ENCODE data around the gene DOLPP1. TPM values are rescaled to one million over a fixed set of nuclear protein-coding genes. Genes with fewer than 3 reads are reported as not detected.
"Not testable (repeated sequence)": the region's sequence is repeated elsewhere in the genome, so short reads cannot be mapped to it uniquely, and the experiment has no call there.

DOLPP1 gene
- total and polyA plus RNA-seq, 7 experiments from 2014 or later: 5.7 to 17.1 (median 11.9) TPM

DNA sequence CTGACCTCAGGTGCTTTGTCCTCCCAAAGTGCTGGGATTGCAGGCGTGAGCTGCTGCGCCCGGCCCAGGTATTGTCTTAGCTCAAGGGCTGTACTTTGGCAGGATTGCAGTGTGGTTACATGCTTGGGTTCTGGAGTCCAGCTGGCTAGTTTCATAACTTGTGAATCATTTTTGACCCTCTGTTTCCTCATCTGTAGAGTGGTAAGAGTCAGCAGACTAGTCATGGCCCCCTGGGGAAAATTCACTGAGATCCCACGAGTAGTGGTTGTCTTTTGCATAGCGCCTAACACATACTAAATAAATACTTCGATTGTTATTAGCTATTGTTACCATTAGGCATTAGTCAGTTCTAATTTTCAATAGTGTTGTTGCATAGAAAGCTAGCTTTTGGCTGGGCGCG, 44.6 kb downstream of the DOLPP1 start:
- Histone ChIP-seq H3K4me3 (ENCODE audit: low read length) (no peak overlapping the region), H3K36me3 (ENCODE audit: control insufficient read depth in 2 of 3, insufficient read depth in 3 of 3, low read length in 3 of 3) (peaks cover 0 to 72% (median 6%) of the 10 kb centered on the region in 3 experiments), H3K4me1 (ENCODE audit: control insufficient read depth in 2 of 2, insufficient read depth in 2 of 2, low read length in 2 of 2) (no peaks in the 10 kb centered on the region), H3K27ac (ENCODE audit: low read depth, low read length) (no peak overlapping the region), H3K27me3 (ENCODE audit: control insufficient read depth in 2 of 2, insufficient read depth in 2 of 2, low read length in 2 of 2) (no peaks in the 10 kb centered on the region), H3K9me3 (ENCODE audit: control insufficient read depth in 2 of 3, low read length in 3 of 3) (no peaks in the 10 kb centered on the region)
- ChIA-PET CTCF (interaction anchor here (0.7 to 3.0 kb wide), 2 partner anchors 14 to 499 kb away, joined by 3 to 16 read pairs; no protein-coding TSS in a partner anchor), POLR2A (interaction anchor here (1.4 kb wide), 1 partner anchor 14 kb away, joined by 4 read pairs; the partner anchor contains the start of gene PTPA)
- intact Hi-C loops (cut with micrococcal nuclease): no loop called here
- no peak for ATAC-seq
- Mint-ChIP-seq H3K36me3 (peaks cover 5 to 35% (median 10%) of the 10 kb centered on the region in 5 donors), H3K4me1 (peaks cover 0 to 6% (median 4%) of the 10 kb centered on the region in 7 donors), H3K9me3 (no peaks in the 10 kb centered on the region), H3K27me3 (no peaks in the 10 kb centered on the region), H3K4me3 (no peak overlapping the region), H3K27ac (no peak overlapping the region)
- no peak for DNase-seq

GRCh38 chr9:129126749-129127618, 46.1 kb downstream of the DOLPP1 start:
- Histone ChIP-seq H3K4me1 (ENCODE audit: control insufficient read depth in 2 of 2, insufficient read depth in 2 of 2, low read length in 2 of 2) (no peaks in the 10 kb centered on the region), H3K27me3 (ENCODE audit: control insufficient read depth in 2 of 2, insufficient read depth in 2 of 2, low read length in 2 of 2) (no peaks in the 10 kb centered on the region), H3K36me3 (ENCODE audit: control insufficient read depth in 2 of 3, insufficient read depth in 3 of 3, low read length in 3 of 3) (peaks cover 0 to 62% (median 0%) of the 10 kb centered on the region in 3 experiments), H3K27ac (ENCODE audit: low read depth, low read length) (no peak overlapping the region), H3K9me3 (ENCODE audit: control insufficient read depth in 2 of 3, low read length in 3 of 3) (no peaks in the 10 kb centered on the region), H3K4me3 (ENCODE audit: low read length) (no peak overlapping the region)
- peaks cover 4 to 28% (median 10%) of the 10 kb centered on the region in 5 donors for H3K36me3 Mint-ChIP-seq
- no peaks in the 10 kb centered on the region for H3K27me3 Mint-ChIP-seq
- ChIA-PET POLR2A (no interaction called here), CTCF (interaction anchor here (3.0 kb wide), 1 partner anchor 12 kb away, joined by 16 read pairs; no protein-coding TSS in a partner anchor)
- peak overlapping the region in 1 of 9 donors; percentile 10 for H3K27ac Mint-ChIP-seq
- ATAC-seq (no peak), DNase-seq (no peak)
- peaks cover 0 to 9% (median 6%) of the 10 kb centered on the region in 7 donors for H3K4me1 Mint-ChIP-seq
- no peaks in the 10 kb centered on the region for H3K9me3 Mint-ChIP-seq
- no peak overlapping the region for H3K4me3 Mint-ChIP-seq
- intact Hi-C loops (cut with micrococcal nuclease): no loop called here

DNA sequence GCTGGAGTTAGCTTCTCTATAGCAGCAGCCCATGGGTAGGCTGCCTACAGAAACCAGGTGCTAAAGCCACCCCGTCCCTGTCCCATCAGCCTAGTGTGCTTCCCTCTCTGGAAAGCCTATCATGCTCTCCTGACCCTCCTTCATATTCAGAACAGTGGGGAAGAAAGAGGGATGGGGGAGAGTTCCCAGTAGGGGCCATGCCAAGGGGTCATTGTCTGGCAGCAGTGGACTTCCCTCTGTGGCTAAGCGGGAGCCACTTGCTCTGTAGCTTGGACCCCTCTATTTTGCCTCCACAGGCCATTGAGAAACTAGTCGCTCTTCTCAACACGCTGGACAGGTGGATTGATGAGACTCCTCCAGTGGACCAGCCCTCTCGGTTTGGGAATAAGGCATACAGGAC, 47.8 kb downstream of the DOLPP1 start:
- H3K4me1 ChIP-seq (ENCODE audit: control insufficient read depth in 2 of 2, insufficient read depth in 2 of 2, low read length in 2 of 2): no peaks in the 10 kb centered on the region
- intact Hi-C loops (cut with micrococcal nuclease): no loop called here
- H3K27me3 Mint-ChIP-seq: no peaks in the 10 kb centered on the region
- DNase-seq (no peak), ATAC-seq (no peak)
- H3K36me3 ChIP-seq (ENCODE audit: control insufficient read depth in 2 of 3, insufficient read depth in 3 of 3, low read length in 3 of 3): peaks cover 0 to 55% (median 5%) of the 10 kb centered on the region in 3 experiments
- H3K9me3 Mint-ChIP-seq: no peaks in the 10 kb centered on the region
- no peak overlapping the region for H3K4me3 Mint-ChIP-seq
- H3K27ac ChIP-seq (ENCODE audit: low read depth, low read length): no peak overlapping the region
- peaks cover 0 to 11% (median 7%) of the 10 kb centered on the region in 7 donors for H3K4me1 Mint-ChIP-seq
- ChIA-PET POLR2A (no interaction called here), CTCF (interaction anchor here (5.3 kb wide), 1 partner anchor 12 kb away, joined by 80 read pairs; no protein-coding TSS in a partner anchor)
- H3K4me3 ChIP-seq (ENCODE audit: low read length): no peak overlapping the region
- no peaks in the 10 kb centered on the region for H3K27me3 ChIP-seq (ENCODE audit: control insufficient read depth in 2 of 2, insufficient read depth in 2 of 2, low read length in 2 of 2)
- no peaks in the 10 kb centered on the region for H3K9me3 ChIP-seq (ENCODE audit: control insufficient read depth in 2 of 3, low read length in 3 of 3)
- peaks cover 4 to 25% (median 14%) of the 10 kb centered on the region in 5 donors for H3K36me3 Mint-ChIP-seq
- peak overlapping the region in 1 of 9 donors; percentile 49 for H3K27ac Mint-ChIP-seq

DNA sequence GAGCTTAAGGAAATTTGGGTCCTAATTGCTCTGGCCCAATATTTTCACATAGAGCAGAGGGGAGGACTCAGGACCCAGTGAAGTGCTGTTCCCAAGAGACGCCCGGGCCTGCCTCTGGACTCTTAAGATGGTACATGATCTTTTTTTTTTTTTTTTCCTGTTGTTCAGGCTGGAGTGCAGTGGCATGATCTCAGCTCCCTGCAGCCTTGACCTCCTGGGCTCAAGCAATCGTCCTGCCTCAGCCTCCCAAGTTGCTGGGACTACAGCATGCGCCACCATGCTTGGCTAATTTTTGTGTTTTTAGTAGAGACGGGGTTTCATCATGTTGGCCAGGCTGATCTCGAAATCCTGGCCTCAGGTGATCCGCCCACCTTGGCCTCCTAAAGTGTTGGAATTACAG, 49.4 kb downstream of the DOLPP1 start:
- CTCF ChIA-PET: interaction anchor here (0.5 to 5.3 kb wide), 12 partner anchors 8 to 679 kb away, joined by 3 to 80 read pairs (median 6); partner anchors contain the start of gene NTMT1
- H3K9me3 ChIP-seq (ENCODE audit: control insufficient read depth in 2 of 3, low read length in 3 of 3); ATAC-seq: not testable (repeated sequence)

DNA sequence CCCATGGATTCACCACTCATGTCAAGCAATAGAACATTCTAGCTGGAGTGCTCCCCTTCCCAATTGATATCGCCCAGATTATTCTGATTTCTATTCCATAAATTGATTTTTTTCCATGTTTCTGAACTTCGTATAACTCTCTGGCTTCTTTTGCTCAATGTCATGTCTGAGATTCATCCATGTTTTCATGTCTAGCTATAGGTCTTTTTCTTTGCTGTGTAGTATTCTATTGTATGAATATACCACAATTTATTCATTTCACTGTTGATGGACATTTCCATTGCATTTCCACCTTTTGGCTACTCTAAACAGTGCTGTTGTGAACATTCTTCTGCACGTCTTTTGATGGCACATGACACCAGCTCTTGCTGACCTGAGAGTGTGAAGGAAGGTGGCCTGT, 49.9 kb downstream of the DOLPP1 start:
- ChIA-PET CTCF (interaction anchor here (0.6 to 5.3 kb wide), 17 partner anchors 8 to 678 kb away, joined by 3 to 80 read pairs (median 5); partner anchors contain the start of gene NTMT1), POLR2A (interaction anchor here (1.2 to 1.6 kb wide), 3 partner anchors 9 to 494 kb away, joined by 5 to 9 read pairs (median 6); no protein-coding TSS in a partner anchor)
- Mint-ChIP-seq H3K27ac (peak overlapping the region in 1 of 9 donors; percentile 14), H3K27me3 (no peaks in the 10 kb centered on the region), H3K9me3 (no peaks in the 10 kb centered on the region), H3K4me3 (no peak overlapping the region), H3K36me3 (peaks cover 4 to 31% (median 12%) of the 10 kb centered on the region in 5 donors), H3K4me1 (peaks cover 0 to 9% (median 6%) of the 10 kb centered on the region in 7 donors)
- ATAC-seq: no peak
- Histone ChIP-seq H3K36me3 (ENCODE audit: control insufficient read depth in 2 of 3, insufficient read depth in 3 of 3, low read length in 3 of 3) (peaks cover 0 to 55% (median 5%) of the 10 kb centered on the region in 3 experiments), H3K9me3 (ENCODE audit: control insufficient read depth in 2 of 3, low read length in 3 of 3) (no peaks in the 10 kb centered on the region), H3K4me1 (ENCODE audit: control insufficient read depth in 2 of 2, insufficient read depth in 2 of 2, low read length in 2 of 2) (no peaks in the 10 kb centered on the region), H3K4me3 (ENCODE audit: low read length) (no peak overlapping the region), H3K27me3 (ENCODE audit: control insufficient read depth in 2 of 2, insufficient read depth in 2 of 2, low read length in 2 of 2) (no peaks in the 10 kb centered on the region), H3K27ac (ENCODE audit: low read depth, low read length) (no peak overlapping the region)
- no peak for DNase-seq
- intact Hi-C loops (cut with micrococcal nuclease): loop anchor here (1.0 kb wide), 4 partner anchors 19 to 660 kb away; partner anchors contain the start of gene PTPA (in 1 of the 2)

More for the DNA sequence above, 49.4 kb downstream of the DOLPP1 start:
- H3K9me3 Mint-ChIP-seq; H3K4me1 Mint-ChIP-seq; H3K27me3 ChIP-seq (ENCODE audit: control insufficient read depth in 2 of 2, insufficient read depth in 2 of 2, low read length in 2 of 2); H3K27me3 Mint-ChIP-seq; H3K27ac Mint-ChIP-seq; intact Hi-C loops (cut with micrococcal nuclease); H3K4me3 ChIP-seq (ENCODE audit: low read length); H3K27ac ChIP-seq (ENCODE audit: low read depth, low read length); H3K4me1 ChIP-seq (ENCODE audit: control insufficient read depth in 2 of 2, insufficient read depth in 2 of 2, low read length in 2 of 2); H3K4me3 Mint-ChIP-seq; DNase-seq: not testable (repeated sequence)
- peaks cover 4 to 27% (median 12%) of the 10 kb centered on the region in 5 donors for H3K36me3 Mint-ChIP-seq
- POLR2A ChIA-PET: interaction anchor here (1.2 kb wide), 1 partner anchor 18 kb away, joined by 3 read pairs; no protein-coding TSS in a partner anchor
- peaks cover 0 to 51% (median 5%) of the 10 kb centered on the region in 3 experiments for H3K36me3 ChIP-seq (ENCODE audit: control insufficient read depth in 2 of 3, insufficient read depth in 3 of 3, low read length in 3 of 3)

- Mint-ChIP-seq H3K4me1 (peaks cover 0 to 9% (median 6%) of the 10 kb centered on the region in 7 donors), H3K4me3 (peak overlapping the region in 2 of 10 donors; percentile 10 to 23), H3K27me3 (no peaks in the 10 kb centered on the region), H3K36me3 (peaks cover 4 to 31% (median 12%) of the 10 kb centered on the region in 5 donors), H3K27ac (peak overlapping the region in 6 of 9 donors; percentile 11 to 54 (median 46)), H3K9me3 (no peaks in the 10 kb centered on the region)
- Histone ChIP-seq H3K36me3 (ENCODE audit: control insufficient read depth in 2 of 3, insufficient read depth in 3 of 3, low read length in 3 of 3) (peaks cover 0 to 58% (median 5%) of the 10 kb centered on the region in 3 experiments), H3K27ac (ENCODE audit: low read depth, low read length) (peak overlapping the region; percentile 24), H3K4me3 (ENCODE audit: low read length) (no peak overlapping the region), H3K4me1 (ENCODE audit: control insufficient read depth in 2 of 2, insufficient read depth in 2 of 2, low read length in 2 of 2) (no peaks in the 10 kb centered on the region), H3K9me3 (ENCODE audit: control insufficient read depth in 2 of 3, low read length in 3 of 3) (no peaks in the 10 kb centered on the region), H3K27me3 (ENCODE audit: control insufficient read depth in 2 of 2, insufficient read depth in 2 of 2, low read length in 2 of 2) (no peaks in the 10 kb centered on the region)
- intact Hi-C loops (cut with micrococcal nuclease): loop anchor here (1.0 kb wide), 4 partner anchors 20 to 659 kb away; partner anchors contain the start of gene PTPA (in 1 of the 2)
- DNase-seq (peak; percentile 71 to 90 (median 81)), ATAC-seq (peak; percentile 100)
- ChIA-PET POLR2A (interaction anchor here (1.2 to 1.9 kb wide), 4 partner anchors 8 to 493 kb away, joined by 5 to 9 read pairs (median 8); no protein-coding TSS in a partner anchor), CTCF (interaction anchor here (0.6 to 5.3 kb wide), 33 partner anchors 9 to 659 kb away, joined by 3 to 80 read pairs (median 4); partner anchors contain the start of genes C9orf50 and NTMT1)
Measured at GRCh38 chr9:129131300-129132145, 50.6 kb downstream of the DOLPP1 start.

Data from naive thymus-derived CD4-positive, alpha-beta T cell (primary cell).